Measurements from ENCODE around the gene IL19.
"Not testable (repeated sequence)": the region's sequence is repeated elsewhere in the genome, so short reads cannot be mapped to it uniquely, and the experiment has no call there.

IL19 gene

DNA sequence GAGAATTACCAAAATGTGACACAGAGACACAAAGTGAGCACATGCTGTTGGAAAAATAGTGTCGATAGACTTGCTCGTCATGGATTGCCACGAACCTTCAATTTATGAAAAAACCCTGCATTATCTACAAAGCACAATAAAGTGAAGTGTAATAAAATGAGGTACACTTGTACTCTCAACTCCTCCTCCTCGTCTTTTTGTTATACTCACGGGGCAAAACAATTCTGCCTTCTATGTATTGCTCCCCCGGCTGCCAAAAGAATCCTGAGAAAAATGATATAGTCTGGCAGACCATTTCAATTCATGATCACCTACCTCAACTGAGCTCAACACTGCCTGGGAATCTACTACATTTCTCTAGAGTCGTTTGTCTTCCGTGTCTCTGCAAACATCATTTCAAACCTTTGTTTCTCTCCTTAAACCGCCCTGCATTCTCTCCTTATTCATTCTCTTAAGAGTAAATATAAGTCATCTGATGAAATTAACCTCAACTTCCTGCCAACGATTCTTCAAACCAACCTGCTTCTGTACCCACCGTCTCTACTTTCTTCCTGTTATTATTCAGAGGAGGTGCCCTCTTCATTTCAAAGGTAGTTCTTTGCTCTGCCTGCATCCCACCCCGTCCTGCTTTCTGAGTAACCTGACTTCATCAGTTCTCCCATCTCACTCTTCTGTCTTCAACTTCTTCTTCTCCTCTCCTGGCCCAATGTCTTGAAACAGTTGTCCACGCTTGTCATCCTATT, 12.9 kb upstream of the IL19 start:
- Mint-ChIP-seq H3K27ac (no peak overlapping the region), H3K4me3 (no peak overlapping the region), H3K9me3 (peaks cover 5 to 6% of the 10 kb centered on the region in 2 donors), H3K4me1 (peaks cover 20% of the 10 kb centered on the region), H3K27me3 (no peaks in the 10 kb centered on the region)
- ATAC-seq (peak; percentile 95), DNase-seq (peak in 1 of 2 donors; percentile 44)

DNA sequence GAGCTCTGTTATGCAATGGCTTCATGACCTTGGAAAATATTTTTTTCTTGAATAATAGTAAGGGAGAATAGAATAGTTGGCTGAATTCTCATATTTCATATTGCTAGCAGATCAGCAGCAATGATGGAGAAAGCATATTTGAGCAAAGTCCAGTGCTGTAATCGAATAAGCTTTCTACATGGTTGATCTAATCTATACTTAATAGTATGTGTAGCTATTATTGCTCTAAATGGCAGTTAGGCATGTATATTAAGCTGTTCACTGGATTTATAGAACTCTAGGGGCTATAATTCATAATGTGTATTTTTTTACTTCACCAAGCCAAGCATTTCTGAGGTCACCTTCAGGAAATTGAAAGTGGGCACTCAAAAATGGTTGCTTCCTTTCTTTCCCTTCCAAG, 10.0 kb upstream of the IL19 start:
- DNase-seq (no peak), ATAC-seq (no peak)
- H3K4me3 Mint-ChIP-seq = no peak overlapping the region
- H3K27me3 Mint-ChIP-seq = peaks cover 15% of the 10 kb centered on the region
- no peak overlapping the region for H3K27ac Mint-ChIP-seq
- H3K4me1 Mint-ChIP-seq = peaks cover 18% of the 10 kb centered on the region
- peaks cover 11 to 14% of the 10 kb centered on the region in 2 donors for H3K9me3 Mint-ChIP-seq

DNA sequence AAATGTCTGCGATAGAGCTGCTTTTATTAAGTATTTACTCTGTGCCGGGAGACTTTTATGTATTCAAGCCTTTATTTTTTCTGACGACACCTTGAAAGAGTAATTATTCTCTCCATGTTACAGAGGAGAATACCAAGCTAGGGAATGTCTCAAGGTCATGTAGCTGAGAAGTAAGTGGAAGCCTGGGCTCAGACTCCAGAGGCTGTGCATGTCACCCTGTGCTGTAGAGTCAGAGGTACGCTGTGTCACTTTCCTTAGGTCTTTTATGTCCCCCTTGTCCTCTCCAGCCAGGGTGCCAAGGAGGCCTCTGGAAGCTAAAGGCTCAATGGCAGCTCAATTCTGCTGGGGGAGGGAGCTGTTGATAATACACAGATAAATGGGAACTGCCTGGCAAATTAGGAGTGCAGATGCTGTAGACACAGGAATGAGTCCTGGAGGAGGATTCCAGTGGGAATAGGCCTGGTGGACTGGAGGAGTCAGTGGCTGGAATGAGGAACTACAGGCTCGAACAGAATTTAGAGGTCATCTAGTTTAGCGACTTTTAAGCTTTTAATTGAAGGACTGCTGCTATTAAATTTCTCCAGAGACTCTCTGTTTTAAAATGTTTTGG, 9.3 kb upstream of the IL19 start:
- Mint-ChIP-seq H3K4me3 (no peak overlapping the region), H3K27me3 (peaks cover 15% of the 10 kb centered on the region), H3K9me3 (peaks cover 11 to 14% of the 10 kb centered on the region in 2 donors), H3K4me1 (peaks cover 21% of the 10 kb centered on the region), H3K27ac (no peak overlapping the region)
- ATAC-seq (no peak), DNase-seq (no peak)

DNA sequence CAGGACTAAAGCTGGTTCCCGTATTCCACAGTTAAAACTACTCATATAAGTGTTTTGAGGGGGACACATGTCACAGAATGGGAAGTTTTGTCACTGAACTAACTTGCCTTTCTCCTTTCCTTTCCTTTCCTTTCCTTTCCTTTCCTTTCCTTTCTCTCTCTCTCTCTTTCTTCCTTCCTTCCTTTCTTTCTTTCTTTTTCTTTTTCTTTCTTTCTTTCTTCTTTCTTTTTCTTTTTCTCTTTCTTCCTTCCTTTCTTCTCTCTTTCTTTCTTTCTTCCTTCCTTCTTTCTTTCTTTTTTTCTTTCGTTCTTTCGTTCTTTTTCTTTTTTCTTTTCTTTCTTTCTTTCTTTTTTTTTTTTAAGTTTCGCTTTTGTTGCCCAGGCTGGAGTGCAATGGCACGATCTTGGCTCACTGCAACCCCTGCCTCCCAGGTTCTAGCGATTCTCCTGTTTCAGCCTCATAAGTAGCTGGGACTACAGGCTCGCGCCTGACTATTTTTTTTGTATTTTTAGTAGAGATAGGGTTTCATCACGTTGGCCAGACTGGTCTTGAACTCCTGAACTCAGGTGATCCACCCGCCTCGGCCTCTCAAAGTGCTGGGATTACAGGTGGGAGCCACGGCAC, 7.7 kb upstream of the IL19 start:
- H3K27me3 Mint-ChIP-seq = peaks cover 15% of the 10 kb centered on the region
- H3K4me1 Mint-ChIP-seq = peaks cover 30% of the 10 kb centered on the region
- ATAC-seq, H3K4me3 Mint-ChIP-seq, DNase-seq, H3K27ac Mint-ChIP-seq: not testable (repeated sequence)
- H3K9me3 Mint-ChIP-seq = peaks cover 11 to 14% of the 10 kb centered on the region in 2 donors

DNA sequence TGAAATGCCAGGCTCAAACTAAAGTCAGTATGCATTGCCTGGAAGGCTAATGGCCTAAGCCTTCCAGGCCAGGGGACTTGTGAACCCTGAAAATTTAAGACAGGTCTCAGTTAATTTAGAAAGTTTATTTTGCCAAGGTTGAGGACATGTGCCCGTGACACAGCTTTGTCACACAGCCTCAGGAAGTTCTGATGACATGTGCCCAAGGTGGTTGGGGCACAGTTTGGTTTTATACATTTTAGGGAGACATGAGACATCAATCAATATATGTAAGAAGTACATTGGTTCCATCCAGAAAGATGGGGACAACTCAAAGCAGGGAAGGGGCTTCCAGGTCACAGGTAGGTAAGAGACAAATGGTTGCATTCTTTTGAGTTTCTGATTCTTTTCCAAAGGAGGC, 4.8 kb upstream of the IL19 start:
- H3K4me1 Mint-ChIP-seq = peaks cover 59% of the 10 kb centered on the region
- not testable (repeated sequence) for ATAC-seq
- H3K9me3 Mint-ChIP-seq = peaks cover 11 to 14% of the 10 kb centered on the region in 2 donors

DNA sequence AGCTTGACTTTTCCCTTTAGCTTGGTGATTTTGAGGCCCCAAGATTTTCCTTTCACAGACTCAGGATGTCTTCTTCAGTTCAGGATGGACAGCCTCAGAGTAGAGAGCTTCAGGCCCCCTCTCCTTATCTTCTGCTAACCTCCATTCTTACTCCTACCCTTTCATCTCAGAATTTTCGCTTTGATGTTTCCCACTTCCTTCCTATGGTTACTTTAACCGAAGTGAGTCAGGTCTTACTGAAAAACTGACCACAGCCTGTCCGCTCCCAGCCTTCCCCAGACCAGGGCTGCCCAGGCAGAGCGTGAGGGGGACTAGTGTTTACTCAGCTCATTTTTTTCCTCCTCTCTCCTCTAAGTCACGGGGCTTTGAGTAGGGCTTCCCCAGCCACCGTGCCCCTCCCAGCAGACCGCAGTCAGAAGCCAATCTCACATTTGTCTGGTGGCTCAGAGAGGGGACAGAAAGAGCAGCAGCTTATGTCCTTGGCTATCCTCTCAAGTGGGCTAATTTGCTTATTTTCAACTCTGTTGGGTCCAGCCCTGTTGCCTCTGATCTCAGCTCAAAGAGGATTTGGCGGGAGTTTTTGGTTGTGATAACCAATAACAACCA, 4.2 kb upstream of the IL19 start:
- peaks cover 26% of the 10 kb centered on the region for H3K27me3 Mint-ChIP-seq
- peaks cover 11 to 14% of the 10 kb centered on the region in 2 donors for H3K9me3 Mint-ChIP-seq
- peak overlapping the region in 1 of 2 donors; percentile 37 for H3K27ac Mint-ChIP-seq
- ATAC-seq (peak; percentile 82), DNase-seq (peak; percentile 60 to 79)
- H3K4me3 Mint-ChIP-seq = peak overlapping the region; percentile 28 to 67
- H3K4me1 Mint-ChIP-seq = peaks cover 65% of the 10 kb centered on the region

More for the DNA sequence above, 4.8 kb upstream of the IL19 start:
- not testable (repeated sequence) for H3K27ac Mint-ChIP-seq, H3K4me3 Mint-ChIP-seq, DNase-seq
- peaks cover 20% of the 10 kb centered on the region for H3K27me3 Mint-ChIP-seq

DNA sequence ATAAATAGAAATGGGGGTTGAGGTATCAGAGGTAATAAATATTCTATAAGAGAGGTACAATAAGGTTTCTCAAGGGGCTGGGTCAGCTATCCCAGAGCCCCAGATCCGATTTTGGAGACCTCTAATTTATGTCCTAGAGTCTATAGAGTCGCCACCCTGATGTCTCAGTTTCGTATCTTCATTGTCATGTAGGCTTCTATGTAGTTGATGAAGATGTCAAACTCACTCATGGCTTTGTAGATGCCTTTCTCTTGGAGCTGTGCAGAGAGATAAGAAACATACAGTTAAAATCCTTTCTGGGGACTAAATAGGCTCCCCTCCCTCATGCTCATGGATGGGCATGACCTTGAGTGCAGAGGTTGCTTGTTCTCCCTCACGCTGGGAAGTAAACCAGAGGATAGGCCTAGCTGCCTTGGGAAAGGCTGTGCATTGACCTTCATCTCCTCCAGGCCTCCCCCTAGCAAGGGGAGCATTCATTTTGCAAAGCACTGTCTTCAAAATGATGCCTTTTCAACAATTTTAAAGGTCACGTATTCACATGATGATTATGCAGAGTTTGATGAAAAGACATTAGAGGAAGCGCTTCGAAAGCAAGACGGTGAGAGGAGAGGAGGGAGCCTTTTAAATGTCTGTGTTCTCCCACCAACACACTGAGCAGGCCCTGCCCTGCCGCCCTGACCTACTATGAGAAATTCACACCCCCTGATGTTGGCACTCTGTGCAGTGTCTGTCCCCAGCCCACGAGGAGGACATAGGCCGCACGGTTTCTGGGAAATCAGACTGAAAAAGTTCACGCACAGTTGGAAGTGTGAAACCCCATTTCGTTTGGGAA, 1.9 kb upstream of the IL19 start:
- H3K9me3 Mint-ChIP-seq = peaks cover 8% of the 10 kb centered on the region in 2 donors
- DNase-seq (no peak), ATAC-seq (no peak)
- peaks cover 80% of the 10 kb centered on the region for H3K4me1 Mint-ChIP-seq
- no peak overlapping the region for H3K27ac Mint-ChIP-seq
- H3K27me3 Mint-ChIP-seq = peaks cover 41% of the 10 kb centered on the region
- peak overlapping the region; percentile 40 to 54 for H3K4me3 Mint-ChIP-seq

DNA sequence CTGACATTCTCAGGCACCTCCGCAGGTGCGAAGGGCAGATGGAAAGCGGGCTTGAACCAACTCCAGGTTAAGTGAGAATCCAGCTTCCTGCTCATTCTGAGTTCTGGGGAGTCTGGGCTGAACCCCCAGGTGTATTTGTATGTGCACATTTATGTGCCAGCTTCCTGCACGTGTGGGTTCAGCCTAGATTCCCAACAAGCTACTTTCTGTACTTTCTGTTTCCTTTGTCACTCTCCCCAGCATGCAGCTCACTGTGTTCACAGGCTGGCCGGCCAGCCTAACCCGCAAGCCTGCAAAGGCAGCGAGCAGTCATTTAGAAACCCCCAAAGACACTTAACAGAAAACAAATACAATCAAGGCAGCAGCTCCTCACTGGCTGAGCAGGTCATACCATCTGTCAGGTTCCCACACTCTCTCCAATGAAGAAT, 1.3 kb upstream of the IL19 start:
- H3K9me3 Mint-ChIP-seq = peaks cover 2% of the 10 kb centered on the region in 2 donors
- ATAC-seq (peak; percentile 93), DNase-seq (peak; percentile 78 to 86)
- H3K27me3 Mint-ChIP-seq = peaks cover 44% of the 10 kb centered on the region
- H3K4me3 Mint-ChIP-seq = peak overlapping the region; percentile 40 to 54
- peaks cover 86% of the 10 kb centered on the region for H3K4me1 Mint-ChIP-seq
- H3K27ac Mint-ChIP-seq = no peak overlapping the region

DNA sequence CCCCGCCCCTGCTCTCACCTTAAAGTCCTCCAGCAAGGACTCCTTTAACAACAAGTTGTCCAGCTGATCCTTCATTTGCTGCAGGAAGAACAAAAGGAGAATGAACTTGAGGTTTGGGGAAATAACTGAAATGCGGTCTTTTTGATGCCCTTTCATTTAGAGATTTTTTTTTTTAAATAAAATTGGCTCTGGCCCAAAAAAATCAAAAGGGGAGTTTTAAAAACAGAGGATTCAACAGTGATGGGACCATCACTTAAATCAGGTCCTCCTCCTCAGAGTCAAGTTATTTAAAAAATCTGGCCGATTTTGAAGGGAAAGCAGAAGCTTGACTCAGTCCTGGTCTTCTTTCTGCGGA, 742 bp downstream of the IL19 start:
- H3K9me3 Mint-ChIP-seq = no peaks in the 10 kb centered on the region
- H3K27me3 Mint-ChIP-seq = peaks cover 45% of the 10 kb centered on the region
- no peak for DNase-seq
- H3K4me1 Mint-ChIP-seq = peaks cover 81% of the 10 kb centered on the region
- no peak overlapping the region for H3K27ac Mint-ChIP-seq
- ATAC-seq = no peak
- peak overlapping the region; percentile 18 to 36 for H3K4me3 Mint-ChIP-seq

DNA sequence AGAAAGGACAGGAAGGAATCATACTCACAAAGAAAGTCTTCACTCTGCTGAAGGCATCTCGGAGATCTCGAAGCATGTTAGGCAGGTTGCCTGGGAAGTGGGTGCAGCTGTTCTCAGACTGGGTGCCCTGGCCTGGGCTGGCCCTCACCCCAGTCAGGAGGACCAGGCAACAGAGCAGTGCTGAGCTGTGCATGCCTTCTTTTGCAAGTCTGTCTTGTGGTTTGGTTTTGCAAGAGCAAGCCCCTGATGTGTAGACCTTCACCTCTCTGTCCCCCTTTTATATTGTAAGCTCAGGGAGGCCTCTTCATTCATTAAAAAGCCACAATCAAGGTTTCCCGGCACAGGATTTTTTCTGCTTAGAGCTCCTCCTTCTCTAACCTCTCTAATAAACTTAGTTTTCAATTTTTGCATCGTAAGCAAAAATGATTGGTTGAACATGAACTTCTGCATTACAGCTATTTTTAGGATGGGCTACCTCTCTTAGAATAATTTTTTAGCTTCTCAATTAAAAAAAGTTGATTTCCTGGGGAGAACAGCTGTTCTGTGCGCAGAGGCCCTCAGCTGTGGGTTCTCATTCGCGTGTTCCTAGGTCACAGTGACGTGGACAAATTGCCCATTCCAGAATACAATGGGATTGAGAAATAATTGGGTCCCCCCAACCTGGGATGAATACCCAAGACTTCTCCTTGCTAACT, 1.8 kb downstream of the IL19 start, which contains the start of gene IL10:
TSS of gene IL10 (minus strand) at position 252 of the 695 bp plus-strand sequence. CDS start at position 193, 59 bp downstream.
- no peak within 1 kb of the TSS for H3K27ac Mint-ChIP-seq
- H3K9me3 Mint-ChIP-seq = no peaks in the 10 kb centered on the region
- peaks cover 45% of the 10 kb centered on the region for H3K27me3 Mint-ChIP-seq
- no peak within 1 kb of the TSS for H3K4me3 Mint-ChIP-seq
- peaks cover 70% of the 10 kb centered on the region for H3K4me1 Mint-ChIP-seq
- no peak for DNase-seq
- no peak for ATAC-seq

DNA sequence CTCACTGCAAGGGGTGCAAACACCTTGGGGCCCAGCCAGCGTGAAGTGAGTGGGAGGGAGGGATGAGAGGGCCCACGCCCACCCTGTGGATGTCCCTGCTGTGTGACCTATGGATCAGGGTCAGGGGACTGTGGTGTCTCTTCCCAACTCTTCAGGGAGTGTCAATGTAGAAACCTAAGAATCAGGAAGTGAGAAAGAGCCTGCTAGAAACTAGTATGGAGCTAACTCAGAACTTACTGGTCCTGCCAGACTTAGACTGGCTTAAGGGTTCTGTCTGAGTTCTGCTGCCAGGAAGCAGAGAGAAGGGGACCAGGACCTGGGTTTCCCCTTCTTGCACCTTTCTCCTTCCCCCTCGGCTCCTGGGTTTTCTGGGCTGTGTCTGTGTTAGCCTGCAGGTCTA, 3.5 kb downstream of the IL19 start:
- Mint-ChIP-seq H3K4me1 (peaks cover 56% of the 10 kb centered on the region), H3K27me3 (peaks cover 45% of the 10 kb centered on the region), H3K4me3 (no peak overlapping the region), H3K27ac (no peak overlapping the region), H3K9me3 (no peaks in the 10 kb centered on the region)
- DNase-seq = no peak
- no peak for ATAC-seq

DNA sequence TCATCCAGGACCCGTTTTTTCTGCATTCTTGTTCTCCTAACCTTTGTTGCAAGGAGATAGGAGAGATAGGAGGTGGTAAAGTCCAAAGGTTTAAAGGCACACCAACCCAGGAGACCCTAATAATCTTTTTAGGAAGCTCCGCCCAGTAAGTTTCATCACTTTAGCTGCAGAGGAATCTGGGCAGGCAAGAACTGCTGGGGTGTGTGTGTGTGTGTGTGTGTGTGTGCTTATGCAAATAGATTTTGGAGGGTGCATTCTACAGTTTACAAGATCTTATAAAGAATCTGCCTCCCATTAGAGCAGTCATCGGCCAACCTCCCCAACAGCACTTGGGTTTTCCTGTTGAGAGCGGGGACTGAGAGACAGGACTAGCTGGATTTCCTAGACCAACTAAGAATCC, 5.7 kb downstream of the IL19 start:
- no peaks in the 10 kb centered on the region for H3K9me3 Mint-ChIP-seq
- ATAC-seq = no peak
- H3K27me3 Mint-ChIP-seq = peaks cover 35% of the 10 kb centered on the region
- H3K4me1 Mint-ChIP-seq = peaks cover 34% of the 10 kb centered on the region
- no peak overlapping the region for H3K4me3 Mint-ChIP-seq
- no peak overlapping the region for H3K27ac Mint-ChIP-seq
- no peak for DNase-seq

DNA sequence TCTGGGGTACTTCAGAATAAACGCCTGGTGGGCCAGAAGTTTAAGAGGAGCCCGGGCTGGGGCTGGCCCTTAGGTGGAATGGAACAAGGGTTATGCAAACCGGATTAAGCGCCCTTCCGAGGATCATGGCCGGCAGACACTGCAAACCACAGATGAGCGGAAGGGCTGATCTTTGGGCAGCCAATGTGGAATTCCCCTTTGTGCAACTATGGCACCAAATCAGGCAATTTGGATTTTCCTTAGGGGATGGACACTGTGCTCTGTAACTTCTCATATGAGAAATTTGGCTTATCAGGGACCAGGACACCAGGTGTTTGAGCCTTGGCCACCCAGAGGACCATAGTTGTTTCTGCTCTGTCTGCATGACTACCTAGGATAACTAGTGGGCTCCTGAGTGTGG, 7.5 kb downstream of the IL19 start:
- H3K9me3 Mint-ChIP-seq = no peaks in the 10 kb centered on the region
- no peak for ATAC-seq
- H3K4me1 Mint-ChIP-seq = peaks cover 27% of the 10 kb centered on the region
- DNase-seq = no peak
- H3K4me3 Mint-ChIP-seq = no peak overlapping the region
- H3K27me3 Mint-ChIP-seq = peaks cover 17% of the 10 kb centered on the region
- no peak overlapping the region for H3K27ac Mint-ChIP-seq

DNA sequence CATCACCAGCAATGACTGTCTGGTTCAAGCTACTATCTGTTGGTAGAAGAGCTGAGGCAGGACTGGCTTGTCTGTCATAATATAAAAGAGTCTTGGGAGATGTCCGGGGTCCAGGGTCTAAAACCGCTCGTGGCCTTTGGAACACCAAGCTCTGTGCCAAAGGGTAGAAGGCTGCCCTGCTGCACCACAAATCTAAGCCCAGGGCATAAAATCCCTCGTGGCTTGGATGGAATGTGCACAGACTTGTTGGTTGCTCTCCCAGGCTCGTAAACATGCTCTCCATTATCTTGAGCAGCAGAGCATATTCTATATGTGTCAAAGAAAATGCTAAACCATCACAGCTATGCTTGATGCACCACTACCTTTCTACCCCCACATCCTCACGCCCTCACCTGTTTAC, 8.3 kb downstream of the IL19 start:
- H3K4me1 Mint-ChIP-seq = peaks cover 25% of the 10 kb centered on the region
- ATAC-seq, H3K27ac Mint-ChIP-seq, H3K4me3 Mint-ChIP-seq, DNase-seq, H3K27me3 Mint-ChIP-seq, H3K9me3 Mint-ChIP-seq: not testable (repeated sequence)
